Dermis microvascular lymphatic vessel endothelial cell (primary cell): Measurements from ENCODE around the gene CER1. TPM values are rescaled to one million over a fixed set of nuclear protein-coding genes. Genes with fewer than 3 reads are reported as not detected.
"Not testable (repeated sequence)": the region's sequence is repeated elsewhere in the genome, so short reads cannot be mapped to it uniquely, and the experiment has no call there.

Experiments
- DNase-seq, 2 donors: peaks; one replicate each; pipeline versions ENCODE4 v3.0.0 to v3.0.0-alpha.2; 2010; ENCODE audit warnings: low read depth in 2 of 2
- total RNA-seq: library from RNA; depleted of rRNA; stranded (reverse); fragments of >200 nt; gene quantifications from 2 replicates; pipeline ENCODE4 v1.2.1, GENCODE V29; 2014

The CER1 gene
- total RNA-seq, 1 donor from 2014 or later = not detected

DNA sequence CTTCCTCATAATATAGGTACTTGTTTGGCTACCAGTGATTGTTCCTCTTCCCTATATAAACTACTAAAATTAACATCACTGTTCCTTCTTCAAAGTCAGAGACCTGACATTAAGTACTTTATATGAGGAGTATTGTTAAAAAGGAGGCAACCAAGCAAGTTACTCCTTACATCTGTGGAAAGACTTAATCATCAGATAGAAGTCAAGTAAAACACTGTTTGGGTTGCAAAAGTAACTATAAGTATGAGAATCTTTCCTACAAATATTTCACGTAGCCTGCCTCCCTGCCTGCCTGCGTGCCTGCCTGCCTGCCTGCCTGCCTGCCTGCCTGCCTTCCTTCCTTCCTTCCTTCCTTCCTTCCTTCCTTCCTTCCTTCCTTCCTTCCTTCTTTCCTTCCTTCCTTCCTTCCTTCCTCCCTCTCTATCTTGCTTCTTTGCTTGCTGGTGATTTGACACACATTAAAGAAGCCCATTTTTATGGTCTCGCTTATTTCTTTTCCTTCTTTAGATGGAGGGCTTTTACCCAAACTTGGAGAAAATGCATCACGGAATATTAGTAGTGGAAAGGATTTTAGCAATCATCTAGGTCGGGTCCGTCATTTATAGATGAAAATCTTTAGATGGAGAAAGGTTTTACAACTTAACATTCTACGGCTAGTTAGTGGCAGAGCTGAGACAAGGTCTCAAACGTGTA lies 3.2 kb downstream of the CER1 start:
- no peak for DNase-seq

DNA sequence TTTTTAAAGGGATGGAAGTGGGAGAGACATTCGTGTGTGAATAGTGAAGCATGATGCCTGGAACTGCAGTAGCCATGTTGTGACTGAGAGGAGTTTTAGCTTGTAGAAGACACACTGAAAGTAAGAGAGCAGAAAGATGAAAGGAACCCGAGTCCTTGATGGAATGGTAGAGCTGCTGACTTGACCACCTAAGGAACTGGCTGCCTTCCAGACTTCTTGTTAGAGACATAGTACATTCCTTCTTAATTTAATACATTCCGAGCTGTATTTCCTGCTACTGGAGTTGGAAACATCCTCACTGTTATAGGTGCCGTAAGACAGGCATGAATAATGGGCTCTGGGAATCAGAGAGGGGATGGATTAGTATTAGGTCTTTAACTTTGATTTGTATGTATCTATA lies 7.4 kb downstream of the CER1 start:
- DNase-seq = peak in 1 of 2 donors; percentile 9

- no peak for DNase-seq
Observed at GRCh38 chr9:14713187-14713767, 9.3 kb downstream of the CER1 start.

- DNase-seq = peak in 1 of 2 donors; percentile 15
Observed at GRCh38 chr9:14710804-14711203, 11.7 kb downstream of the CER1 start.

- no peak for DNase-seq
Observed at GRCh38 chr9:14706530-14707140, 15.9 kb downstream of the CER1 start.

DNA sequence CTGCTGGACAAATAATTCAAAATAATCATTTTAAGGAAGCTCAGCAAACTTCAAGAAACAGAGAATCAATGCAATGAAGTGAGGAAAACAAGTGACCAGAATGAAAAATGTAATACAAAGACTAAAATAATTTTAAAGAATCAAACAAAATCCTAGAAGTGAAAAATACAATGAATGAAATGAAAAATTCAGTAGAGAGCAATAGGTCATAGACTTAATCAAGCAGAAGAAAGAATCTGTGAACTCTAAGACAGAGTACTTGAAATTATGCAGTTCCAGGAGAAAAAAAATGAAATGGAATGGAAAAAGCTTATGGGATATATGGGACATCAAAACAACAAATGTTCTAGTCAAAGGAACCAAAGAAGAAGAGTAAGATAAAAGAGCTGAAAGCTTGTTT lies 17.5 kb downstream of the CER1 start:
- DNase-seq = no peak

DNA sequence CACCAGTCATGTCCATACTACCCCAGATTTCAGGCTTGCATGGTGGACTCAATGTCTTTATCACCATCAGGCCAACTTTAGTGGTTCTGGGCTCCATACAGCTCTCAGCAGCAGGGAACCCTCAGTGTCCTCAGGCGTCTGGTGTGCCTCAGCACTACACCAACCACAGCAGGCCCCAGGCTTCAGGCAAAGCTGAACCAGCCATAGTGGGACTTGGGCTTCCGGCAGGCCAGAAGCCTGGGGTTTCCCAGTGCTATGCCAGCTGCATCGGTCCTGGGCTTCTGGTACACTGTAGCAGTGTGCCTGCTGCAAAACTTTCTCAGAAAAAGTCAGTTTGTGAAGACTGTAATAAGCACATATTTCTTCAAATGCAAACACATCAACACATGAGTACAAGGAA lies 18.3 kb downstream of the CER1 start:
- no peak for DNase-seq

- DNase-seq = no peak
Observed at GRCh38 chr9:14702200-14702720, 20.3 kb downstream of the CER1 start.

- DNase-seq = peak; percentile 10 to 60
Observed at GRCh38 chr9:14693251-14693861, 29.2 kb downstream of the CER1 start, which contains the start of gene ZDHHC21. TSS of gene ZDHHC21 (minus strand) at chr9:14693432. CDS start at chr9:14674340, 19,092 bp downstream.

DNA sequence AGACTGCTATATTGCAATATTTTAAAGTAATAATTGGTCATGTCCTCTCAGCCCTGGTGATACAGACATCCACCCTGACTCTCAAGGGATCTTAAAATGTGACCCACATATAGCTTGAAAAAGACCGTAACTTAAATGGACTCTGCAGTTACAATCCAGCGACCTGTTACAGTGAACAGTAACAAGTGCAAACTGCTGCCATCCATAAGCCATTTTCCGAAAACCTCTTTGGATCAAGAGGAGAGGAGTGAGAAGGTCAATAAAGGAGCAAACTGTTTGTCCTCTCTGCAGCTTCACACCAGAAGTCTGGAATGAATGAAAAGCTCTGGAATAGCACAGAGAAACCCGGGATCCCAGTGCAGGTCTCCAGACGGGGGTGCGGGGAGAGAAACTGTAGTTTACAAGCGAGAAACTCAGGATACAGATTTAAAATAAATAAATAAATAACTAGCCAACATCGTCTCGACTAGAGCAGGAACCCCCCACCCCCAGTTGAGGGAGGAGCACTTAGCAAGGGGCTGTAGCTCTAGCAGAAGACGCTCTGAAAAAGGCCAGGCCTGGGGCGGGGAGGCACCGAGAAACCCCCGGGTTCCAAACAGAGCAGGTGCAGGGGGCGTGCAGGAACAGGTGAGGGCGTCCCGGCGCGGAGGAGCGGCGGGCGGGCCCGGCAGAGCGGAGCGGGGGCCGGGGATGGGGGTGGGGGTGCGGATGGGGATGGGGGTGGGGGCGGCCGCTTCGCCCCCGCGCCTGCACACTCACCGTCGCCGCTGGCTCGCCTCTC lies 29.9 kb downstream of the CER1 start:
- DNase-seq = peak in 1 of 2 donors; percentile 27

DNA sequence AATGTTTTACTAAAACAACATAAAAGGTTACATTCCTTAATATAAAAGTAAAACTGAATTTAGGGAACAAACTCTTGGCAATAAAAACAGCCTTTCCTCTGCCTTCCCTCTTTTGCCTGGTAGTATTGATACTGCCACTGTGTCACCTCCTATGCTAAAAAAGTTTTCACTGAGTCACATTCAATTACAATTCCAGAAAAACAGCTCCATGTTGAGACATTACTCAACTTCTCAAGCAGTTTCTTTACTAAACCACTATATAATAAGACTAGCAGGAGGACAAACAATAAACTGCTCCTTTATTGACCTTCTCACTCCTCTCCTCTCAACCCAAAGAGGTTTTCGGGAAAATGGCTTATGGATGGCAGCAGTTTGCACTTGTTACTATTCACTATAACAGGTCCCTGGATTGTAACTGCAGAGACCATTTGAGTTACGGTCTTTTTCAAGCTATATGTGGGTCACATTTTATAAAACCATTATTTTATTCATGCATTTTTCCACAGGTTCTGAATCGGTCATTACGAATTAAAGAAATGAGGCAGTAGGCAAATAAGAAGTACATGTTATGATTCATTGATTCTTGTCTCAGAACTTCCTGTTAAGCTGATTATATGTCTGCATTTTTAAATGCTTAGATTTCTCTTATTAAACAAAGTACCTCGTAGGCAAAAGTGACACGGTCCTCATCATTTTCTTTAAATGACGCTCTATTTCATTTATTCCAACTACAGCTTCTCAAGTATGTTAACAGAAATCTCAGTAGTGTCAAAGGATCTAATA lies 31.4 kb downstream of the CER1 start:
- DNase-seq = peak in 1 of 2 donors; percentile 17

- DNase-seq = peak in 1 of 2 donors; percentile 73
Observed at GRCh38 chr9:14687042-14687719, 35.4 kb downstream of the CER1 start.

DNA sequence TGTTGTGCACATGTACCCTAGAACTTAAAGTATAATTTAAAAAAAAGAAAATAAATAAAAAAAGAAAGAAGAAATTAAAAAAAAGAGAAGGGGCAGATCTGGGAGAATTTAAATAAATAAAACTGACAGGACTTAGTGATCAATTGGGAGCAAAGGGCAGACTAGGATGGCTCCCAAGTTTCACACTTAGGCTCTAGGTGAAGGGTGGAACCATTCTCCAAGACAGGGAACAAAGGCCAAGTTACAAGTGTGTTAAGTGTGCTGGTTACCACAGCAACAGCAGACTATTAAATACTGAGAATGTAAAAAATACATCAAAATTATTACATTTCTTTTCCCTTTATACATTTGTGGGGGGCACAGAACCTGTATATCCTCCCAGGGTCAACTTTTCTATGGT lies 36.4 kb downstream of the CER1 start:
- no peak for DNase-seq

GRCh38 chr9:14682616-14683015 lies 39.9 kb downstream of the CER1 start:
- not testable (repeated sequence) for DNase-seq

GRCh38 chr9:14678776-14679175 lies 43.8 kb downstream of the CER1 start:
- no peak for DNase-seq

- no peak for DNase-seq
Observed at GRCh38 chr9:14677872-14678271, 44.7 kb downstream of the CER1 start.

DNA sequence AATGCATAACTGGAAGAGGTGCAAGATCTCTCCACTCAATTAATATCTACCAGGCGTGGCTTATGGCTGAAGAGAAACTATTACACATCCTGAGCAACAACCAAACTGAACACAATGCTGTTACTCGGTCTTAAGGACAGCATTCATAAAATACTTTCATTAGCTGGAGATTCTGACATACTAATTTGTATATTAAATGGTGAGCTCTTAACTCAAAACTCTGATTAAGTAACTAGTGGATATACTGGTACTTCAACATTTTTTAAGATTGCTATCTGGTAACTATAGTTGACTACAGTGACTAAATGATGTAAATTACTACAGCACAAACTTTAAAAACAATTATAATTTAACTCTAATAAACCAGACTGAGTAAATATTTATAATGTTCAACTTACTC lies 45.1 kb downstream of the CER1 start:
- no peak for DNase-seq

GRCh38 chr9:14674630-14675029 lies 47.9 kb downstream of the CER1 start:
- DNase-seq = no peak

- no peak for DNase-seq
Observed at GRCh38 chr9:14671377-14671776, 51.2 kb downstream of the CER1 start.

DNA sequence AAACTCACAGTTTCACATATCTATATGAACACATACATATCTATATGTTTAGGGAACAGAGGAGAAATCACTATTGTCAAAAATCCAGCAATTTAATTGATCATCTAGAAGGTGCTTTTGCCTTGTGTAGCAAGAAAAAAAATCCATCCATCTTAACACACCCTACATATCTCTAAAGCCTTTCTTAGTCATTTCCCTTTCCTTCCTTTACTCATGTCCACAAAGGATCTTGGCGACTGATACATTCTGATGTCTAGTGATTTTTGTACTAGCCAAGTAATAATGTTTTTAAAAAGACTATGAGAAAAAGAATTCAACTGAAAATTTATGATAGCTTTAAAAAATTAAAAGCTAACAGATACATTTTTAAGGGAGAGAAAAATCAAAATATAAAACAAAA lies 51.8 kb downstream of the CER1 start:
- DNase-seq = peak in 1 of 2 donors; percentile 70
